SK-N-SH treated with all-trans-retinoic acid at 6 μM for 48 hours (cell line): ENCODE results near the gene ZNF765.
"Not testable (repeated sequence)": the region's sequence is repeated elsewhere in the genome, so short reads cannot be mapped to it uniquely, and the experiment has no call there.

Experiments
- CREB5 ChIP-seq: fragments of 250-450 bp; sonication (Bioruptor Pico); IDR thresholded peaks from 2 replicates; pipeline ENCODE4 v1.5.1; 2020; ENCODE audit warnings: low read depth, mild to moderate bottlenecking, moderate library complexity
- CSRNP3 ChIP-seq: fragments of 250-450 bp; sonication (Bioruptor Pico); IDR thresholded peaks from 2 replicates; pipeline ENCODE4 v1.5.1; 2021; ENCODE audit warnings: mild to moderate bottlenecking, moderate library complexity
- ISL1 ChIP-seq: fragments of 250-450 bp; sonication (Bioruptor Pico); IDR thresholded peaks from 2 replicates; pipeline ENCODE4 v2.1.2; 2022; ENCODE audit warnings: mild to moderate bottlenecking, moderate library complexity
- PPARA ChIP-seq: fragments of 250-450 bp; sonication (Bioruptor Pico); IDR thresholded peaks from 2 replicates; pipeline ENCODE4 v1.5.0; 2020; ENCODE audit warnings: mild to moderate bottlenecking, borderline replicate concordance
- SNAI2 ChIP-seq: fragments of 250-450 bp; sonication (Bioruptor Pico); IDR thresholded peaks from 2 replicates; pipeline ENCODE4 v1.5.0; 2020; ENCODE audit warnings: mild to moderate bottlenecking, moderate library complexity
- TCF4 ChIP-seq: fragments of 250-450 bp; sonication (Bioruptor Pico); IDR thresholded peaks from 2 replicates; pipeline ENCODE4 v1.8.0; 2021; ENCODE audit warnings: mild to moderate bottlenecking, moderate library complexity, borderline replicate concordance
- TSHZ2 ChIP-seq: fragments of 250-450 bp; sonication (Bioruptor Pico); IDR thresholded peaks from 2 replicates; pipeline ENCODE4 v1.5.0; 2020; ENCODE audit warnings: mild to moderate bottlenecking, moderate library complexity

GRCh38 chr19:53468628-53469027, 73.7 kb downstream of the ZNF765 start:
- not testable (repeated sequence) for TF ChIP-seq CREB5 (CRISPR knock-in tag); TSHZ2 (CRISPR knock-in tag); TCF4 (CRISPR knock-in tag); CSRNP3; SNAI2 (CRISPR knock-in tag); ISL1 (CRISPR knock-in tag); PPARA (CRISPR knock-in tag)
